ENCODE data around the gene FGF3. TPM values are rescaled to one million over a fixed set of nuclear protein-coding genes. Genes with fewer than 3 reads are reported as not detected.
A peak's percentile ranks its signal among the peaks of the same experiment; 100 is the strongest.

FGF3 gene
- total RNA-seq, 1 donor from 2014 or later, result 0.30 TPM

- no peak for DNase-seq
Measured at GRCh38 chr11:69803022-69803421, 16.2 kb downstream of the FGF3 start.

DNA sequence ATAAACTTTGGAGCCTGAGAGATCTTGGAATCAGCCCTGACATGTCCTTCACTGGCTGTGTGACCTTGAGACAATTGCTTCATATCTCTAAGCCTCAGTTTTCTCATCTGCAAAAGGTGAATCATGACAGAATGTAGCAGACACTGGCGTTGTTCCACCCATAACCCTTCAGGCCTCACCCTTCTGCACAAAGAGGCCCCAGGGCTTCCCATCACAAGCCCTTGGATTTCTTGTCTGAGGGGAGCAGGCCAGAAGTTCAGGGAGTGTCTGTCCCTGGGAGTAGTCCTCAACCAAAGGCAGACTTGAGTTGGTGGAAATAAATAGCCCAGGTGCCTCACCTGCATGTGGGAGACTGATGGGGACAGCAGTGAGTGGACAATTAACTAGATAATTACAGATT is 16.6 kb downstream of the FGF3 start:
- no peak for DNase-seq

DNA sequence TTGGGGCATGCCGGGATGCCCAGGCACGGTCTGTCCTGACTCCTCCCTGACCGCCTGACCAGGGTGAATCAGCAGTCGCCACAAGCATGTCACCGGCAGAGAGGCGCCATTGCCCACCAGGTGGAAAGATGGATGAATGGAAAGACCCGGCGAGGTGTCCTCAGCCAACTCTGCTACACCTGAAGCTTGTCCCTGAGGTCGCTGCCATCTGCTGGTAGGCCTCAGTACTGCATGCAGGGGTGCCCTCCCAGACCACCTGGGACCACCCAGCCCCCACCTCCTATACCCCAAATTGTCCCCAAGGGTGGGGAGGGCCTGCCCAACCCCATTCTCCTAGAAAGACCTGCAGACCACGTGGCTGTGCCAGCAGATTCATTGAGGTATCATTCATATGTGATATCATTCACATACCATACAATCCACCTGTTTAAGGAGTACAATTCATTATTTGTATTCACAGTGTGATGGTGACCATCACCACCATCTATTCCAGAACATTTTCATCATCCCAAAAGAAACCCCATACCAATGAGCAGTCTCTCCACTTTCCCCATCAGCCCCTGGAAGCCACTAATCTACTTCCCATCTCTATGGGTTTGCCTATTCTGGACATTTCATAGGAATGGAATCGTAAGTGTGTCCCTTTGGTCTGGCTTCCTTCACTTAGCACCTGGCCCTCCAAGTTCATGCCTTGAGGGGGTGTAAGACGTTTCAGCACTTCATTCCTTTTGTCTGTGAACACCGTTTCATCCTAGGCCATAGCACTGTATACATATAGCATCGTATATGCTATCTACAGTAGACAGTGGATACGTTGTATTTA is 17.5 kb downstream of the FGF3 start:
- no peak for DNase-seq

DNA sequence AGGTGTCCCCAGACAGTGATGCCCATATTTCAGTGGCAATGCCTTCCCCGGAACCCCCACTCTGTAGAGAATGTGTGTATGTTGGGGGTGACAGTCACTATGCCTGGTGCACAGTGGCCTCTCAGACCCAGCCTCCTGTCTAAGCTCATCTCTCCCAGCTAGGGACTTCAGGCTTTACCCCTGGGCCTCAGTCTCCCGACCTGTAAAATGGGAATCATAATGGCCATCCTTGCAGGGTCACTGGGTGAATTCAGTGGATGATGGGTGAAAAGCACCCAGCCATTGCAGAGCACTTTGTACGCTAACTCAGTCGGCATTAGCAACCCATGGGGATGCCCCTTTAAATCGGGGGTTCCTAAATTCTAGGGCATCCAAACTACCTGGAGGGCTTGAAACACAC is 18.9 kb downstream of the FGF3 start:
- no peak for DNase-seq

- DNase-seq, result no peak
Measured at GRCh38 chr11:69799582-69799981, 19.6 kb downstream of the FGF3 start.

DNA sequence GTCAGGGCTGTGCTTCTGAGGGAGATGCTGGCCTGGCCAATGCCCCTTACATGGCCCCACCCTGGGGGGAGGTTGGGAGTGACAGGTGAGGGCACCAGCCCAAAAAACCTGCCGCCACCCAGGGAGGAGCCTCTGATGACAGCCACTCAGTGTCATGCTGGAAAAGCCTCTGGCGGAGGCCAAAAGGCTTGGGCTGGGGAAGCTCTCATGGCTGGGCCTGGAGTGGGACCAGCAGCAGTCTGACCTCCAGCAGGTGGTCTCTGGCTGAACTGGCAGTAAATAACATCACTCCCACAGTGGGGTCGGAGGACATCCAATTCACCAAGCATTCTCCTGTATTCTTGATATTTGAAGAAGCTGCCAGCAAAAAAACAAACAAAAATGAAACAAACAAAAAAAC is 20.1 kb downstream of the FGF3 start:
- no peak for DNase-seq

GRCh38 chr11:69797737-69798528 is 21.3 kb downstream of the FGF3 start:
- DNase-seq, result no peak

- no peak for DNase-seq
Measured at GRCh38 chr11:69797156-69797555, 22.1 kb downstream of the FGF3 start.

DNA sequence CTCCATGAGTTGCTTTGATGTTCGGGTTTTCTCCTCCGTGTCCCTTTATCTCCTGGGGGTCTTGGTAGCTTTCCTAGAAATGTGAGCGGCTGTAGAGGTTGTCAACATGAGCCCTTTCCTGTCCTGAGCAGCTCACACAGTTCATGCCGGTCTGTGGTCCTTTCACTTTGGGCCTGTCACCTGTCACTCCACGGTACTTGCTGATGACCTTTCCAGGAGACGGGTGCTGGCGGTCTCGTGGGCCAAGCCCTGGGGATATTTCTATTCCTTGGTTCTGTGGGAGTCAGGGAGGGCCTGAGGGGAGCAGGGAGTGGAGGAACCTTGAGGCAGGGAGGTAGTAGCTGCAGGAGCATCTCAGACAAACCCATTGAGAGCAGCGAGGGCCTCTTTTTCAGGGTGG is 23.2 kb downstream of the FGF3 start:
- no peak for DNase-seq

- DNase-seq, result peak; percentile 55
Measured at GRCh38 chr11:69791276-69792180, 27.7 kb downstream of the FGF3 start.

DNA sequence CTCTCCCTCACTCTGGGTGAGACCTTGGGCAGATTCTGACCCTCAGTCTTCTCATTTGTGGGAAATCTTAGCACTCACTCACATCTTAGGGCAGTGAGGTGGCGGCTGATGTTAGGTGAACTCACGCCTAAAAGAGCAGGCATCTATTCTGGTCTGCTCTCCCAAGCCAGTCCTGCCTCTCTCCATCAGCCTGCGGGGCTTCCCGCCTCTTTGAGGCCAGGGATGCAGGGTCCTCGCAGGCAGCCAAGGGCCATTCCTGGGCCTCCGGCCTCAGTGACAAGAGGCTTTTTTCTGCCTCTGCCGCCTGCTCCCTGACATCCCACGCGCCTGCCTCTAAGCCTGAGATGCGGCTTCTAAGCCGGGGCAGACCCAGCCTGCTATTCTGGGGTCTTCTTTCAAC is 30.3 kb downstream of the FGF3 start:
- no peak for DNase-seq

DNA sequence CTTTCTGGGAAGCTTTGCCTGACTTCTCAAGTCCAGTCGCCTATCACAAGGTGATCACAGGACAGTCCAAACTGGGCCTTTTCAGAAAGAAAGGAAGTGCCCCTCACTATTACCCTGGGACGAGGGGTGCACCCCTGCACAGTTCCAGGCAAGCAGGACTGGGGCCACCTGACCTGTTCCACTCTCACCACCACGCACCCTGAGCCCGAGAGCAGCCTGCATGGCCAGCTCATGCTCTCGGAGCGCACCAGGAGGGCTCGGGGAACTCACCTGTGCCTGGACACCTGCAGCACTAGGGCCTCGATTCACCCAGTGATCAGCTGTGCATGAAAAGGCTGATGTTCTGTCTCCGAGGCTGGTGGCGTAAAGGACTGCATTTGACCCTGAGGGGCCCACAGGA is 31.3 kb downstream of the FGF3 start:
- DNase-seq, result no peak

DNA sequence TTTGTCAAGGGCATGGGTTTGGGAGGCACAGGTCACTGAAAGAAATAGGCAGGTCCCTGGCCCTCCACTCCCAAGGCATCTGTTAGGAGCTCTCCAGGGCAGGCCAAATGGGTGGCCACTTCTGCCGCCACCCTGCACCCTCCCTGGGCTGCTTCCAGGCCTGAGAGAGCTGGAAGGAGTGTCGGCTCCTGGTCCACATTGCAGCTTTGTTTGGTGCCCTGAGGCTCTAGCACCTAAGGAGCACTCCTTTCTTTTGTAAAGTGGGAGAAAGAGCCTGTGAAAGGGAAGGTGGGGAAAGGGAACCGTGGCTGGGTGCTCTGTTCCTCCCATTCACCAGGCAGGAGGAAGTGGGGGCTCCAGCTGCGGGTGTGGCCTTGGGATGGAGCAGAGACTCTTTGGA is 31.8 kb downstream of the FGF3 start:
- no peak for DNase-seq

DNA sequence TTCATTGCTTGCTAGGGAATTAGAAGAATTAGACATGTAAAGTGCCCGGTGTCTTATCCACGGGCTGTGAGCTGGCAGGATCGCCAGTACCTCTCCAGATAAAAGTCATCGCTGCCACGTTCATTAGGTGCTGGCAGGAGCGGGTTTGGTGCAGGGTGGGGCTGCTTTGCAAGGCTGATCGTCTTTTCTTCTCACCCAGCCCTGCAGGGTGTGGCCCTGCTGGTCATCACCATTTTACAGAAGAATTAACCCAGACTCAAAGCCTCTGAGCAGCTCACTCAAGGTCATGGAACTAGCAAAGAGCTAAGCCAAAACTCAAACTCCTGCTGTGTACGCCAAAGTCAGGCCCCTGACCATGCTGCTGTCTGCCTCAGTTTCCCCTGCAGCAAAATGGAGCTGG is 38.0 kb downstream of the FGF3 start:
- DNase-seq, result no peak

DNA sequence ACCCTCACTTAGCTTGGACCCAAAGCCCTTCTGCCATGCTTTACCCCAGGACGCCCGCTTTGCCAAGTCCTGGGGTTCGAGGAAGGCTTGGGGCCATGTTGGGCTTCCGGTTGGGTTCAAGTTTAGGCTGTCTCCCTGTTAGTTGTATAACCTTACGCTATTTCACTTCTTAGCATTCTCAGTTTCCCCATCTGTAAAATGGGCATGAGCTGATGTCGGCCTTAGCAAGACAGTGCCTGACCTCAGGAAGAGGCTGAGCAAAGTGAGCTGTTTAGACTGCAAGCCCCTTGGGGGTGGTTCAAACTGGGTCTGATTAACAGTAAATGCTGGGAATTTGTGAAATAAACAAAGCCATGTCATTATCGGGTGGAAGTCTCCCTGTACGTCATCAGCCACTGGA is 40.8 kb downstream of the FGF3 start:
- DNase-seq, result no peak

DNA sequence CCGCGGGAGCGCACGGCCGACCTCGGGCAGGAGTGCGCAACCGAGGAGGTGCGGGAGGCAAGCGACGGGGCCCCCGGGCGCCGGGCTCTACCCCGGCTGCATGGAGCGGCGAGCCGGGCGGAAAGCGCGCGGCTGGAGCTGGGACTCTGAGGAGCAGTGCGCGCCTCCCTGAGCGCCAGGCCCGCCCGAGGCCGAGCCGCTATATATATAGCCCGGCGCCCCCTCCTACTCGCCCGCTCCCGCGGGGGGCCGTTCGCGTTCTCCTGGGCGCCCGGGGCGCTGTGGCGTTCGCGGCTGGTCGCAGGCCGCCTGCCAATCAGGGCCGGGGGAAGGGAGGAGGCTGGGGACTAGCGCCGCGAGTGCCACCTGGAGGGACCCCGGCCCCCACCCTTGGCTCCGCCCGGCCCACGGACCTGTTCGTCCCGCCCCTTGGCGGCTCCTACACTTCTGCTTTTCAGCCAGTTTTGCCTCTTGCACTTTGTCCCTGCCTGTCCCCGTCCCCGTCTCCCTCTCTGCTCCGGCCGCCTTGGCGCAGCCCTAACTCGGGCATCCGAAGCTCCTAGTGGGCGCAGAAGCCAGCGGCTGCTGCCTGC is 44.0 kb downstream of the FGF3 start, which contains the start of gene FGF4:
TSS of gene FGF4 (minus strand) at position 179 of the 593 bp plus-strand sequence. CDS start 257 bp downstream, outside the sequence.
- DNase-seq, result no peak

GRCh38 chr11:69774354-69775162 is 44.7 kb downstream of the FGF3 start:
- no peak for DNase-seq

DNA sequence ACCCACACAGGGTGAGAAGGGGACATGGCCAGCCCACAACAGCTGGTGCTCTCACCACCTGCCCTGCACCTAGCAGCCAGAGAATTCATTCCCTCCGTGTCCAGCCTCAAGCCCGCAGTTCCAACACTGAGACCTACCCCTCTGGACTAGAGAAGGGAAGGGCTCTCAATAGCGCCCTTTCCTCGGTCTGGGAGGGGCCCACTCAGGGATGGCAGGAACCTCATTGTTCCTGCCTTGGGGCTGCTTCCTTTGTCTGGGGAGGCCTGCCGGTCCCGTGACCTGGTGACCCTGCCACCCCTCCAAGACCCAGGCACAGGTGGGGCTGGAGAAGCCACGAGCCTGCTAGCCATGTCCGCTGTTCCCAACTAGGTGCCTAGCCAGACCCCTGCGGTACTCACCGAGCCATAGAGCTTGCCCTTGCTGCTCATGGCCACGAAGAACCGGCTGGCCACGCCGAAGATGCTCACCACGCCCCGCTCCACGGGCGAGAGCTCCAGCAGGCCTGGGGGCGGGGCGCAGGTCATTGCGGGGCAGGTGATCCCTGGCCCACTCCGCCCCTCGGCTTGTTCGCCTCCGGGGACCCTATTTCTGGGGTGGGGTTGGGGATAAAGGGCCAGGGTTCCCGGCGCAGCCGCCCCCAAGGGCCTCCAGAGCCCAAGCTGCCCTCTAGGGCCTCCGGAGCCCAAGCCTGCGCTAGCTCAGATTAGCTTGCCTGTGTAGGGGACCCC is 45.4 kb downstream of the FGF3 start:
- DNase-seq, result no peak

DNA sequence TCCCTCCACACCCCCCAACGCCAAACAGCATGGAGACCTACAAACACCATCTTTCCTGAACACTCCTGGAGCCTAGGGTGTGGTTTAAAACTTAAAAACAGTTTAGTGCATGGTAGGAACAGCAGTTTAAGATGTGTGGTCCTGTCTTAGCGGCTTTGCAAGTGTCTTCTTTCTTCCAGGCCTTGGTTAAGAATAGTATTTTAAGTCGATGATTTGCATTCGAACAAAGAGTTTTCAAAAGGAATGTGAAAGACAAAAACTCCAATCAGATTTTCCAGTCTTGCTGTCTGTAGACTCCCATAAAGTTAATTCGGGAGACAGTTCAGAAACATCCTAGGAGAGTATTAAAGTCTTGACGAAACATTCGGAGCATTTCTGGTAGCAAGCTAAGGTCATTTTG is 47.8 kb downstream of the FGF3 start:
- DNase-seq, result no peak

GRCh38 chr11:69770540-69770939 is 48.7 kb downstream of the FGF3 start:
- DNase-seq, result no peak
